K562 (cell line): ENCODE measurements around the gene OSBP2. TPM values are rescaled to one million over a fixed set of nuclear protein-coding genes. Genes with fewer than 3 reads are reported as not detected.

Source experiments
- ATAC-seq: fragments of 200-7000 bp; cut with Tn5 transposase; 3 replicates; pipeline ENCODE4 v1.9.1; 2020; ENCODE audit warnings: moderate library complexity
- BruUV-seq: library from RNA; stranded (reverse); fragments of 400-500 nt; replicated peaks from 2 replicates; lab custom pipeline; 2021; lab: Mats Ljungman, UMichigan
- CTCF ChIA-PET: fragments of 300-600 bp; formaldehyde crosslinking; extraction: SDS; loops from one replicate; lab custom pipeline; 2021; ENCODE audit warnings: low intra/inter-chr PET ratio; lab: Yijun Ruan, JAX
- POLR2A ChIA-PET: fragments of 300-600, 350-650 bp; sonication (Branson Sonifier 250); formaldehyde crosslinking; extraction: SDS; loops from one replicate; lab custom pipeline; 2021; ENCODE audit warnings: antibody characterized with exemption, inconsistent platforms; lab: Yijun Ruan, JAX
- DNase-seq, 4 experiments: peaks; one replicate each; pipeline versions ENCODE4 v3.0.0 to v3.0.0-alpha.2; 2011 to 2018; ENCODE audit warnings: low spot score in 3 of 4, mixed read lengths in 3 of 4; ENCODE audit errors: extremely low read depth in 1 of 4
- FAIRE-seq: peaks from 2 replicates; lab custom pipeline; 2011; peaks lifted over from hg19 to GRCh38; lab: Jason Lieb, UNC
- H2AFZ ChIP-seq: 2 replicates; pipeline ENCODE4 v1.6.0; 2011; ENCODE audit warnings: low read depth, low read length, control low read depth, inconsistent platforms
- H3K27ac ChIP-seq: fragments of 200-600 bp; 3 replicates; pipeline ENCODE4 v1.8.0; 2011; ENCODE audit warnings: low read depth, mild to moderate bottlenecking, control low read depth, inconsistent platforms, low read length, moderate library complexity, mixed read lengths; ENCODE audit errors: extremely low read depth
- H3K27me3 ChIP-seq, 2 experiments: fragments of 300-600 bp in 1 of 2; 2 replicates in 1 of 2; 3 replicates in 1 of 2; pipeline versions ENCODE4 v1.6.0 to v1.8.0; 2011; ENCODE audit warnings: inconsistent platforms in 2 of 2, low read length in 2 of 2, mild to moderate bottlenecking in 1 of 2, mixed read lengths in 1 of 2, moderate library complexity in 1 of 2; ENCODE audit not compliant: control insufficient read depth in 2 of 2, insufficient read depth in 2 of 2
- H3K36me3 ChIP-seq: fragments of 300-600 bp; 3 replicates; pipeline ENCODE4 v1.8.0; 2011; ENCODE audit warnings: mild to moderate bottlenecking, low read length, inconsistent platforms; ENCODE audit not compliant: control insufficient read depth, insufficient read depth
- H3K4me1 ChIP-seq, 2 experiments: fragments of 200-600 bp in 1 of 2; replicated peaks in 1 of 2; 2 replicates in 1 of 2; 3 replicates in 1 of 2; pipeline versions ENCODE4 v1.5.1 to v1.8.0; 2011; ENCODE audit warnings: inconsistent platforms in 2 of 2, low read length in 2 of 2, mild to moderate bottlenecking in 1 of 2, mixed read lengths in 1 of 2, moderate library complexity in 1 of 2; ENCODE audit not compliant: control insufficient read depth in 2 of 2, insufficient read depth in 2 of 2
- H3K4me2 ChIP-seq: 2 replicates; pipeline ENCODE4 v1.6.1; 2011; ENCODE audit warnings: low read length, control low read depth, inconsistent platforms, mixed read lengths; ENCODE audit not compliant: insufficient read depth
- H3K4me3 ChIP-seq: fragments of 200-600 bp; sonication (generic), shearing (Covaris generic); 2 replicates; pipeline ENCODE4 v1.5.1; 2016; ENCODE audit warnings: control low read depth, inconsistent platforms
- H3K79me2 ChIP-seq: fragments of 200-600 bp; 3 replicates; pipeline ENCODE4 v1.8.0; 2011; ENCODE audit warnings: low read length, inconsistent platforms; ENCODE audit not compliant: control insufficient read depth, insufficient read depth
- H3K9ac ChIP-seq, 2 experiments: 2 replicates each; pipeline versions ENCODE4 v1.6.0 to v1.6.1; 2011; ENCODE audit warnings: low read depth in 2 of 2, low read length in 2 of 2, control low read depth in 1 of 2, inconsistent platforms in 1 of 2, mild to moderate bottlenecking in 1 of 2, mixed read lengths in 1 of 2; ENCODE audit not compliant: insufficient read depth in 1 of 2
- H3K9me1 ChIP-seq: one replicate; pipeline ENCODE4 v1.6.0; 2011; ENCODE audit warnings: inconsistent platforms, mild to moderate bottlenecking, low read length, moderate library complexity; ENCODE audit not compliant: control insufficient read depth, insufficient read depth
- H3K9me3 ChIP-seq: replicated peaks from 2 replicates; pipeline ENCODE4 v1.5.1; 2011; ENCODE audit warnings: low read depth, low read length, inconsistent platforms; ENCODE audit not compliant: control insufficient read depth, insufficient read depth
- H4K20me1 ChIP-seq: replicated peaks from 2 replicates; pipeline ENCODE4 v1.6.1; 2011; ENCODE audit warnings: low read length, inconsistent platforms, mixed read lengths; ENCODE audit not compliant: control insufficient read depth, insufficient read depth
- GABPA ChIP-seq: fragments of 200-800 bp; sonication (Bioruptor generic); conservative IDR thresholded peaks from 2 replicates; pipeline ENCODE4 v1.6.1; 2016; ENCODE audit warnings: low read depth, missing genetic modification characterization, missing compliant biosample characterization
- MBD2 ChIP-seq: sonication (generic); IDR thresholded peaks from 2 replicates; pipeline ENCODE4 v1.6.1; 2016; ENCODE audit warnings: low read depth, borderline replicate concordance
- MYC ChIP-seq, 2 experiments: fragments of 250-450 bp in 1 of 2; sonication (Bioruptor Pico) in 1 of 2; IDR thresholded peaks; 2 replicates each; pipeline versions ENCODE4 v1.5.1 to v1.6.1; 2012 to 2021; ENCODE audit warnings: low read depth in 2 of 2, borderline replicate concordance in 1 of 2, improper control_type of control experiment in 1 of 2, low read length in 1 of 2, mild to moderate bottlenecking in 1 of 2, moderate library complexity in 1 of 2
- NEUROD1 ChIP-seq: fragments of 150-350 bp; IDR thresholded peaks from 2 replicates; pipeline ENCODE4 v1.6.1; 2014; ENCODE audit warnings: borderline replicate concordance, low read length, low read depth; ENCODE audit not compliant: partially characterized antibody
- SMAD3 ChIP-seq: fragments of 450-650 bp; formaldehyde crosslinking; conservative IDR thresholded peaks from 2 replicates; pipeline ENCODE4 v1.4.0; 2020; ENCODE audit warnings: mild to moderate bottlenecking
- ZBED1 ChIP-seq: IDR thresholded peaks from 2 replicates; pipeline ENCODE4 v1.6.1; 2014
- ZKSCAN1 ChIP-seq: fragments of 150-350 bp; IDR thresholded peaks from 2 replicates; pipeline ENCODE4 v1.6.1; 2016; ENCODE audit warnings: low read depth, low read length
- ZNF165 ChIP-seq: fragments of 250-450 bp; sonication (Bioruptor Pico); IDR thresholded peaks from 2 replicates; pipeline ENCODE4 v1.4.0; 2020; ENCODE audit warnings: borderline replicate concordance
- ZNF507 ChIP-seq: conservative IDR thresholded peaks from 2 replicates; pipeline ENCODE4 v1.6.1; 2017; ENCODE audit warnings: missing genetic modification characterization, missing compliant biosample characterization
- WGBS: fragments of 100-300 bp; shearing (Covaris generic); methylation state at CpG from one replicate; pipeline ENCODE4 v1.1.6; 2016; ENCODE audit warnings: low coverage, mixed read lengths; ENCODE audit not compliant: insufficient coverage; ENCODE audit errors: missing lambda C conversion rate; 5-methylcytosine and 5-hydroxymethylcytosine counted together
- in situ Hi-C: fragments of 300-500 bp; cut with MboI; formaldehyde crosslinking; loops from 4 replicates; pipeline ENCODE4 v1.15.0; 2018; ENCODE audit warnings: inconsistent platforms, mixed read lengths
- intact Hi-C: fragments of 100-400 bp; cut with micrococcal nuclease; formaldehyde crosslinking; loops from 2 replicates; pipeline ENCODE4 v1.14.2; 2022
- polyA plus RNA-seq, 8 experiments: library from polyadenylated mRNA; depleted of rRNA in 4 of 8; stranded (reverse) in 5 of 8; unstranded in 3 of 8; fragments of >200 nt; fragmentation: Nextera tagmentation in 2 of 8; fragmentation: Illumina TruSeq in 1 of 8; extraction: Ambion mirVana in 2 of 8; extraction: Trizol in 1 of 8; gene quantifications; 2 replicates each; pipeline versions ENCODE4 v1.2.1 to v1.2.3, GENCODE V29; 2011 to 2014; ENCODE audit warnings: inconsistent platforms in 1 of 8, missing spikeins in 1 of 8
- total RNA-seq, 7 experiments: library from RNA; depleted of rRNA in 6 of 7; stranded (reverse); fragments of >200 nt in 6 of 7; fragmentation: Illumina TruSeq in 2 of 7; extraction: Trizol in 2 of 7; gene quantifications; 2 replicates each; pipeline versions ENCODE4 v1.2.1 to v1.2.3, GENCODE V29; 2011 to 2021; ENCODE audit warnings: low replicate concordance in 1 of 7
- TF ChIP-seq, protein P1 (sequence below): sonication (generic); formaldehyde crosslinking; IDR thresholded peaks from 2 replicates; pipeline ENCODE4 v1.8.0; 2022; ENCODE audit warnings: mild to moderate bottlenecking, missing genetic modification reagents
- TF ChIP-seq, protein P2 (sequence below): fragments of 250-450 bp; sonication (Bioruptor Pico); IDR thresholded peaks from 2 replicates; pipeline ENCODE4 v1.5.0; 2022; ENCODE audit warnings: mild to moderate bottlenecking
- TF ChIP-seq, protein P3 (sequence below): fragments of 250-450 bp; sonication (Bioruptor Pico); IDR thresholded peaks from 2 replicates; pipeline ENCODE4 v1.4.0; 2020; ENCODE audit warnings: mild to moderate bottlenecking
- TF ChIP-seq, protein P4 (sequence below): fragments of 250-450 bp; sonication (Bioruptor Pico); IDR thresholded peaks from 2 replicates; pipeline ENCODE4 v1.9.0; 2021; ENCODE audit warnings: mild to moderate bottlenecking
- TF ChIP-seq, protein P5 (sequence below): fragments of 450-650 bp; IDR thresholded peaks from 2 replicates; pipeline ENCODE4 v1.7.0; 2016; ENCODE audit warnings: borderline replicate concordance

Gene OSBP2
- total and polyA plus RNA-seq, 9 of the 15 experiments (the other 6 are each of a cell fraction or from before 2014, with no cell fraction given), result 0.52 to 29.5 (median 21.6) TPM

DNA sequence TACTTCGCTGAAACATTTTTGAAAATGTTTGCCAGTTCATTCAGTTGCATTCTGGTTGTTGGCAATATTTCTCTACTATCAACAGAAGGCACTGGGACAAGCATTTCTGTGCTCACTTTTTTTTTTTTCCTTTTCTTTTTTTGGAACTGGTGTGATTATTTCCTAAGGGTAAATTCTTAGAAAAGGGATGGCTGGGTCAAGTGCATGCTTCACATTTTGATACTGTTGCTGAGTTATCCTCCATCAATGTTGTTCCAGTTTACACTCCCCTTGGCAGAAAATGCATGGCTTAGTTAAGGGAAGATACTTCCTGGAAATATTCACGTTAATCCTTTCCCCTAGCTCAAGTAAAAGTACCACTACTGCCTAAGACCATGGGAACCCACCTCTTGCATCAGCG lies 81.8 kb downstream of the OSBP2 start:
- POLR2A ChIA-PET, result no interaction called here
- no peak for DNase-seq
- H3K4me3 ChIP-seq, result no peak overlapping the region
- peaks cover 7 to 17% of the 10 kb centered on the region in 2 experiments; a peak in 3 of 5 replicates for H3K27me3 ChIP-seq
- CTCF ChIA-PET, result no interaction called here
- no peaks in the 10 kb centered on the region for H3K4me1 ChIP-seq
- WGBS, result 5% methylated on average over 3 of the region's 3 CpGs
- no peaks in the 10 kb centered on the region for H3K36me3 ChIP-seq
- H3K9me1 ChIP-seq, result no peaks in the 10 kb centered on the region
- intact Hi-C loops, result no loop called here
- no peak overlapping the region for H3K4me2 ChIP-seq
- in situ Hi-C loops, result no loop called here
- H3K27ac ChIP-seq, result no peak overlapping the region
- no peak overlapping the region for H3K9ac ChIP-seq
- no peaks in the 10 kb centered on the region for H3K79me2 ChIP-seq
- no TSS peak for BruUV-seq
- no peak for FAIRE-seq
- ATAC-seq, result no peak
- TF ChIP-seq GABPA (tag) (no peak), ZKSCAN1 (no peak), MBD2 (no peak), NEUROD1 (no peak), SMAD3 (no peak), ZBED1 (no peak), MYC (IDR thresholded peaks at IDR 0.05; ENCODE audit: low read depth, low read length) (no peak), MYC (CRISPR knock-in tag; IDR thresholded peaks at IDR 0.05; ENCODE audit: borderline replicate concordance, low read depth) (no peak), ZNF165 (CRISPR knock-in tag) (no peak), ZNF507 (tag) (no peak)
- TF ChIP-seq, protein P1, sequence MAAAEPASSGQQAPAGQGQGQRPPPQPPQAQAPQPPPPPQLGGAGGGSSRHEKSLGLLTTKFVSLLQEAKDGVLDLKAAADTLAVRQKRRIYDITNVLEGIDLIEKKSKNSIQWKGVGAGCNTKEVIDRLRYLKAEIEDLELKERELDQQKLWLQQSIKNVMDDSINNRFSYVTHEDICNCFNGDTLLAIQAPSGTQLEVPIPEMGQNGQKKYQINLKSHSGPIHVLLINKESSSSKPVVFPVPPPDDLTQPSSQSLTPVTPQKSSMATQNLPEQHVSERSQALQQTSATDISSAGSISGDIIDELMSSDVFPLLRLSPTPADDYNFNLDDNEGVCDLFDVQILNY (CRISPR knock-in tag), result no peak
- TF ChIP-seq, protein P2, sequence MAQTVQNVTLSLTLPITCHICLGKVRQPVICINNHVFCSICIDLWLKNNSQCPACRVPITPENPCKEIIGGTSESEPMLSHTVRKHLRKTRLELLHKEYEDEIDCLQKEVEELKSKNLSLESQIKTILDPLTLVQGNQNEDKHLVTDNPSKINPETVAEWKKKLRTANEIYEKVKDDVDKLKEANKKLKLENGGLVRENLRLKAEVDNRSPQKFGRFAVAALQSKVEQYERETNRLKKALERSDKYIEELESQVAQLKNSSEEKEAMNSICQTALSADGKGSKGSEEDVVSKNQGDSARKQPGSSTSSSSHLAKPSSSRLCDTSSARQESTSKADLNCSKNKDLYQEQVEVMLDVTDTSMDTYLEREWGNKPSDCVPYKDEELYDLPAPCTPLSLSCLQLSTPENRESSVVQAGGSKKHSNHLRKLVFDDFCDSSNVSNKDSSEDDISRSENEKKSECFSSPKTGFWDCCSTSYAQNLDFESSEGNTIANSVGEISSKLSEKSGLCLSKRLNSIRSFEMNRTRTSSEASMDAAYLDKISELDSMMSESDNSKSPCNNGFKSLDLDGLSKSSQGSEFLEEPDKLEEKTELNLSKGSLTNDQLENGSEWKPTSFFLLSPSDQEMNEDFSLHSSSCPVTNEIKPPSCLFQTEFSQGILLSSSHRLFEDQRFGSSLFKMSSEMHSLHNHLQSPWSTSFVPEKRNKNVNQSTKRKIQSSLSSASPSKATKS (CRISPR knock-in tag), result no peak
- TF ChIP-seq, protein P3, sequence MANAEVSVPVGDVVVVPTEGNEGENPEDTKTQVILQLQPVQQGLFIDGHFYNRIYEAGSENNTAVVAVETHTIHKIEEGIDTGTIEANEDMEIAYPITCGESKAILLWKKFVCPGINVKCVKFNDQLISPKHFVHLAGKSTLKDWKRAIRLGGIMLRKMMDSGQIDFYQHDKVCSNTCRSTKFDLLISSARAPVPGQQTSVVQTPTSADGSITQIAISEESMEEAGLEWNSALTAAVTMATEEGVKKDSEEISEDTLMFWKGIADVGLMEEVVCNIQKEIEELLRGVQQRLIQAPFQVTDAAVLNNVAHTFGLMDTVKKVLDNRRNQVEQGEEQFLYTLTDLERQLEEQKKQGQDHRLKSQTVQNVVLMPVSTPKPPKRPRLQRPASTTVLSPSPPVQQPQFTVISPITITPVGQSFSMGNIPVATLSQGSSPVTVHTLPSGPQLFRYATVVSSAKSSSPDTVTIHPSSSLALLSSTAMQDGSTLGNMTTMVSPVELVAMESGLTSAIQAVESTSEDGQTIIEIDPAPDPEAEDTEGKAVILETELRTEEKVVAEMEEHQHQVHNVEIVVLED, result no peak
- TF ChIP-seq, protein P4, sequence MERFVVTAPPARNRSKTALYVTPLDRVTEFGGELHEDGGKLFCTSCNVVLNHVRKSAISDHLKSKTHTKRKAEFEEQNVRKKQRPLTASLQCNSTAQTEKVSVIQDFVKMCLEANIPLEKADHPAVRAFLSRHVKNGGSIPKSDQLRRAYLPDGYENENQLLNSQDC (CRISPR knock-in tag), result no peak
- TF ChIP-seq, protein P5, sequence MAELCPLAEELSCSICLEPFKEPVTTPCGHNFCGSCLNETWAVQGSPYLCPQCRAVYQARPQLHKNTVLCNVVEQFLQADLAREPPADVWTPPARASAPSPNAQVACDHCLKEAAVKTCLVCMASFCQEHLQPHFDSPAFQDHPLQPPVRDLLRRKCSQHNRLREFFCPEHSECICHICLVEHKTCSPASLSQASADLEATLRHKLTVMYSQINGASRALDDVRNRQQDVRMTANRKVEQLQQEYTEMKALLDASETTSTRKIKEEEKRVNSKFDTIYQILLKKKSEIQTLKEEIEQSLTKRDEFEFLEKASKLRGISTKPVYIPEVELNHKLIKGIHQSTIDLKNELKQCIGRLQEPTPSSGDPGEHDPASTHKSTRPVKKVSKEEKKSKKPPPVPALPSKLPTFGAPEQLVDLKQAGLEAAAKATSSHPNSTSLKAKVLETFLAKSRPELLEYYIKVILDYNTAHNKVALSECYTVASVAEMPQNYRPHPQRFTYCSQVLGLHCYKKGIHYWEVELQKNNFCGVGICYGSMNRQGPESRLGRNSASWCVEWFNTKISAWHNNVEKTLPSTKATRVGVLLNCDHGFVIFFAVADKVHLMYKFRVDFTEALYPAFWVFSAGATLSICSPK, result no peak
- H2AFZ ChIP-seq, result no peak overlapping the region
- H3K9me3 ChIP-seq, result no peaks in the 10 kb centered on the region
- no peaks in the 10 kb centered on the region for H4K20me1 ChIP-seq
